ENCODE results near the gene ARSI.

DNA sequence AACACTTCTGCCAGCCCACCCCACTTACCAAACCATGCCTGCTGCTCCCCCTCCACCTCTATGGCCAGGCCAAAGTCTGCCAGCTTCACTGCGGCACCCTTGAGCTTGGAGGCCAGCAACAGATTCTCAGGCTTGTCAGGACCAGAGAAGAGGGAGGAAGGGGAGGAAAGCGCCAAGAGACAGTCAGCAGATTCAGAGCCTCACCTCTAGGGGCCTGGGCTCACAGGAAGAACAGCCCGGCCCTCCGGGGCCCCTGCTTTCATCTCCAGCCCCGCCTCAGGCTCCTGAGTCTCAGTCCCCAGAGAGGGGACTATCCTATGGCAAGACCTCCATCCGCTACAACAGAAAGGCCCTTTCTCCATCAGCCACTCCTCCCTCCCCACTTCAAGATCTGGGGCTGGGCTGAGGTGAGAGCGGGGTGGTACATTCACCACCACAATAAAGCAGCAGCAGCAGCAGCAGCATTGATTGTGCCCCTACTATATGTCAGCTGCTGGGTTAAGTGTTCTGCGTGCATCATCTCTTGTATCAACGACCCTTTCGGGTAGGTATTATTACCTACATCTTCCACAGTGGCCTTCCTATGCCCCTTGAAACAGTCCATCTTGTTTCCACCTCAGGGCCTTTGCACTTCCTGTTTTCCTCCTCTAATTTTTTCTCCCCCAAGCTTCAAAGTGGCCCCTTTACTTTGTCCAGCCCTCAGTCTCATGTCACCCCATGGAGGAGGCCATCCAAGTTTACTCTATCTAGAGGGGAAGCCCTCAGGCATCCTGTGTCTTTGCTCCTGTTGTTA, 49.1 kb downstream of the ARSI start:
- TF ChIP-seq, protein P1, sequence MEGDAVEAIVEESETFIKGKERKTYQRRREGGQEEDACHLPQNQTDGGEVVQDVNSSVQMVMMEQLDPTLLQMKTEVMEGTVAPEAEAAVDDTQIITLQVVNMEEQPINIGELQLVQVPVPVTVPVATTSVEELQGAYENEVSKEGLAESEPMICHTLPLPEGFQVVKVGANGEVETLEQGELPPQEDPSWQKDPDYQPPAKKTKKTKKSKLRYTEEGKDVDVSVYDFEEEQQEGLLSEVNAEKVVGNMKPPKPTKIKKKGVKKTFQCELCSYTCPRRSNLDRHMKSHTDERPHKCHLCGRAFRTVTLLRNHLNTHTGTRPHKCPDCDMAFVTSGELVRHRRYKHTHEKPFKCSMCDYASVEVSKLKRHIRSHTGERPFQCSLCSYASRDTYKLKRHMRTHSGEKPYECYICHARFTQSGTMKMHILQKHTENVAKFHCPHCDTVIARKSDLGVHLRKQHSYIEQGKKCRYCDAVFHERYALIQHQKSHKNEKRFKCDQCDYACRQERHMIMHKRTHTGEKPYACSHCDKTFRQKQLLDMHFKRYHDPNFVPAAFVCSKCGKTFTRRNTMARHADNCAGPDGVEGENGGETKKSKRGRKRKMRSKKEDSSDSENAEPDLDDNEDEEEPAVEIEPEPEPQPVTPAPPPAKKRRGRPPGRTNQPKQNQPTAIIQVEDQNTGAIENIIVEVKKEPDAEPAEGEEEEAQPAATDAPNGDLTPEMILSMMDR (conservative IDR thresholded peaks at IDR 0.05) = no peak
- TF ChIP-seq ZFX (IDR thresholded peaks at IDR 0.05) = no peak
